Uterus (tissue), 4 donors: ENCODE results near the gene RAB27A. TPM values are rescaled to one million over a fixed set of nuclear protein-coding genes. Genes with fewer than 3 reads are reported as not detected.

Experiments used
- DNase-seq, 2 donors: peaks; one replicate each; pipeline ENCODE4 v3.0.0-alpha.2; 2019 to 2020
- H3K27ac ChIP-seq, 2 donors: fragments of 200-600 bp; sonication (generic); 1 replicate in 1 of 2; 2 replicates in 1 of 2; pipeline ENCODE4 v1.5.1; 2016 to 2018
- H3K27me3 ChIP-seq, 2 donors: fragments of 200-600 bp; sonication (generic); one replicate each; pipeline ENCODE4 v1.5.1; 2018 to 2019; ENCODE audit warnings: control low read depth in 1 of 2
- H3K36me3 ChIP-seq, 2 donors: fragments of 200-600 bp; sonication (generic); one replicate each; pipeline ENCODE4 v1.5.1; 2019; ENCODE audit warnings: control low read depth in 1 of 2
- H3K4me1 ChIP-seq, 2 donors: fragments of 200-600 bp; sonication (generic); one replicate each; pipeline ENCODE4 v1.5.1; 2018 to 2019; ENCODE audit warnings: control low read depth in 1 of 2
- H3K4me3 ChIP-seq, 2 donors: fragments of 200-600 bp; sonication (generic); 1 replicate in 1 of 2; 2 replicates in 1 of 2; pipeline ENCODE4 v1.5.1; 2018 to 2019; ENCODE audit warnings: mild to moderate bottlenecking in 1 of 2
- H3K9me3 ChIP-seq, 2 donors: fragments of 200-600 bp; sonication (generic); one replicate each; pipeline ENCODE4 v1.5.1; 2019; ENCODE audit warnings: control low read depth in 1 of 2
- CTCF ChIP-seq, 4 experiments: fragments of 200-600 bp in 2 of 4; fragments of 450-650 bp in 2 of 4; sonication (generic) in 2 of 4; IDR thresholded peaks; one replicate each; pipeline ENCODE4 v1.5.1; 2016 to 2019; ENCODE audit warnings: antibody characterized with exemption in 4 of 4, mild to moderate bottlenecking in 2 of 4, moderate library complexity in 1 of 4
- POLR2A ChIP-seq, 2 donors: fragments of 450-650 bp; IDR thresholded peaks; one replicate each; pipeline ENCODE4 v1.6.1; 2016; ENCODE audit warnings: antibody characterized with exemption in 2 of 2, mild to moderate bottlenecking in 1 of 2, moderate library complexity in 1 of 2
- intact Hi-C: fragments of 100-400 bp; cut with DNase I; formaldehyde crosslinking; loops from one replicate; pipeline ENCODE4 v1.15.1; 2023; ENCODE audit warnings: low total_unique reads
- total RNA-seq, 4 donors: library from RNA; depleted of rRNA in 3 of 4; stranded (reverse); fragments of >200 nt in 3 of 4; gene quantifications; one replicate each; pipeline versions ENCODE4 v1.1.0 to v1.2.4, GENCODE V29; 2014 to 2023
- donor health status: DM: yes; HTN: yes; CAD: no.

The RAB27A gene
- total RNA-seq, 4 donors from 2014 or later: 6.4 to 32.9 (median 16.5) TPM

DNA sequence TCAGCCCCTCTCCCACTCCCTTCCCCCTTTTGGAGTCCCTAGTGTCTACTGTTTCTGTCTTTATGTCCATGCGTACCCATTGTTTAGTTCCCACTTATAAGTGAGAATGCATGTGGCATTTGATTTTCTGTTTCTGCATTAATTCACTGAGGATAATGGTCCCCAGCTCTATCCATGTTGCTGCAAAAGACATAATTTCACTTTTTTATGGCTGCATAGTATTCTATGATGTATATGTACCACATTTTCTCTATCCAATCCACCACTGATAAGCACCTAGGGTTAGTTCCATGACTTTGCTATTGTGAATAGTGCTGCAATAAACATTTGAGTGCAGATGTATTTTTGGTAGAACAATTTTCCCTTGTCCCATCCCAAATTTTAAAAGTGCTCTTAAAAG lies 58.7 kb downstream of the RAB27A start:
- TF ChIP-seq CTCF (IDR thresholded peaks at IDR 0.05) (no peak), POLR2A (IDR thresholded peaks at IDR 0.05) (no peak)
- no peak overlapping the region for H3K27ac ChIP-seq
- no peaks in the 10 kb centered on the region for H3K9me3 ChIP-seq
- no peak overlapping the region for H3K4me3 ChIP-seq
- no peaks in the 10 kb centered on the region for H3K4me1 ChIP-seq
- H3K27me3 ChIP-seq: no peaks in the 10 kb centered on the region
- H3K36me3 ChIP-seq: no peaks in the 10 kb centered on the region
- no peak for DNase-seq
- intact Hi-C loops: no loop called here

- H3K27ac ChIP-seq: no peak overlapping the region
- H3K36me3 ChIP-seq: no peaks in the 10 kb centered on the region
- H3K27me3 ChIP-seq: no peaks in the 10 kb centered on the region
- no peak overlapping the region for H3K4me3 ChIP-seq
- H3K9me3 ChIP-seq: no peaks in the 10 kb centered on the region
- no peak for TF ChIP-seq CTCF (IDR thresholded peaks at IDR 0.05)
- TF ChIP-seq POLR2A (IDR thresholded peaks at IDR 0.05): no peak
- intact Hi-C loops: no loop called here
- no peaks in the 10 kb centered on the region for H3K4me1 ChIP-seq
- DNase-seq: no peak
These were observed 59.5 kb downstream of the RAB27A start for GRCh38 chr15:55230051-55230670.

GRCh38 chr15:55226127-55226526 lies 63.5 kb downstream of the RAB27A start:
- H3K27ac ChIP-seq: no peak overlapping the region
- intact Hi-C loops: no loop called here
- no peak for DNase-seq
- no peak overlapping the region for H3K4me3 ChIP-seq
- H3K36me3 ChIP-seq: no peaks in the 10 kb centered on the region
- no peaks in the 10 kb centered on the region for H3K27me3 ChIP-seq
- no peaks in the 10 kb centered on the region for H3K9me3 ChIP-seq
- H3K4me1 ChIP-seq: no peaks in the 10 kb centered on the region
- TF ChIP-seq CTCF (IDR thresholded peaks at IDR 0.05) (no peak), POLR2A (IDR thresholded peaks at IDR 0.05) (no peak)

DNA sequence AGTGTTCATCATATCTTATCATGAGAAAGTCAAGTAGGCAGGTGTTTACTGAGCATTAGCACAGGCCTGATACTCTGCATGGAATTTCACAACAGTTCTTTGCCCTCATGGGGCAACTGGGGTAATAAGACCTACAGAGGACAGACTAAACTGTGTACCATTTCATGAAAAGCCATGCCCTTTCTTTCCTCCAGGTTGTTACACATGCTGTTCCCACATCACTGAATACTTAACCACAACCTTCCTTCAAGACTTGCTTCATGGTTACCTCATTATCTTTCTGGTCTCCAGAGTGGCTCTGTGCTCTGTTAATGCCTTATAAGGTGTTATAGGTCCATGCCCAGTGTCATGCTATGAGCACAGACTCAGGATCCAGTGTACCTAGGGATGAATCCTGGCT lies 64.7 kb downstream of the RAB27A start:
- intact Hi-C loops: no loop called here
- no peaks in the 10 kb centered on the region for H3K9me3 ChIP-seq
- H3K4me3 ChIP-seq: no peak overlapping the region
- H3K4me1 ChIP-seq: no peaks in the 10 kb centered on the region
- TF ChIP-seq CTCF (IDR thresholded peaks at IDR 0.05): no peak
- H3K27ac ChIP-seq: no peak overlapping the region
- H3K36me3 ChIP-seq: no peaks in the 10 kb centered on the region
- no peaks in the 10 kb centered on the region for H3K27me3 ChIP-seq
- no peak for DNase-seq

DNA sequence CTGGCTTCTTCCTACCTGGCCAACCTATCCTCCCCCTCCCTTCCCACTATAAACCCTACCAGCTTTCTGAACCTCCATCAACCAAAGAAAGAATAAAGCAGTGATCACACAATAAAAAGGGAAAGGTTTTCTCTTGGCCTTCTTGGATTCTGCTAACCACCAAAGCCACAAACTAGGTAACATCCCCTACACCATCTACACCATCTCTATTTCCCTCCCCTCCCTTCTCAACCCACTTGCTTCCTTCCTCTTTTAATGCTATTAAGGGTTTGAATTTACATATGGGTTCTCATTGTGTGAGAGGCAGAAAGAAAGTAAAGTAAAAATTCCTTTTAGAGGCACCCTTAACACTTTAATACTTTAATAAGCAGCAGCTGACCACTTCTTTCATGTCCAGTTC lies 67.0 kb downstream of the RAB27A start:
- no peak for DNase-seq
- Histone ChIP-seq H3K27me3 (no peaks in the 10 kb centered on the region), H3K4me3 (no peak overlapping the region), H3K9me3 (no peaks in the 10 kb centered on the region), H3K27ac (no peak overlapping the region), H3K4me1 (no peaks in the 10 kb centered on the region), H3K36me3 (no peaks in the 10 kb centered on the region)
- intact Hi-C loops: no loop called here
- TF ChIP-seq POLR2A (IDR thresholded peaks at IDR 0.05) (no peak), CTCF (IDR thresholded peaks at IDR 0.05) (no peak)
